ENCODE data around the gene USP31. TPM values are rescaled to one million over a fixed set of nuclear protein-coding genes. Genes with fewer than 3 reads are reported as not detected.

The USP31 gene
- total and polyA plus RNA-seq, 2 donors (not counting 1 experiment from before 2014, with no cell fraction given): 1.6 to 6.7 TPM

DNA sequence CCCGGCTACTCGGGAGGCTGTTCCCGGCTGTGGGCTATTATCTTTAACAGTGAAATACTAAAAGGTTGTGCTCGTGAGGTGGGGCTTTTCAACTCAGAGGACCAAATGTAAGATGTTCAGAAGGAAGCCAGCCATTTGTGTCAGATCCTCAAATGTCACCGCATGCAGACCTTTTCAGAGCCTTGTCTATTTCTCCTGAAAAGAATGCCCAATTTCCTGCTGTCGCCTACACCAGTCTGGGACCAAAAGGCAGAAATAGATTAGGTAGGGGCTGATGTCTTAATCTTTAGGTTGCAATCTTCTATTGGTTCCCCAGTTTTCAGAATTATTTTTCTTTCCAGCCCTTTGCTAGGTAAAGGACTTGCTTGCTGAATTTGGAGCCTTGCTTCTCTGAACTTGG, 8.9 kb upstream of the USP31 start:
- POLR2A ChIA-PET: no interaction called here
- H3K4me1 Mint-ChIP-seq: peaks cover 4% of the 10 kb centered on the region

DNA sequence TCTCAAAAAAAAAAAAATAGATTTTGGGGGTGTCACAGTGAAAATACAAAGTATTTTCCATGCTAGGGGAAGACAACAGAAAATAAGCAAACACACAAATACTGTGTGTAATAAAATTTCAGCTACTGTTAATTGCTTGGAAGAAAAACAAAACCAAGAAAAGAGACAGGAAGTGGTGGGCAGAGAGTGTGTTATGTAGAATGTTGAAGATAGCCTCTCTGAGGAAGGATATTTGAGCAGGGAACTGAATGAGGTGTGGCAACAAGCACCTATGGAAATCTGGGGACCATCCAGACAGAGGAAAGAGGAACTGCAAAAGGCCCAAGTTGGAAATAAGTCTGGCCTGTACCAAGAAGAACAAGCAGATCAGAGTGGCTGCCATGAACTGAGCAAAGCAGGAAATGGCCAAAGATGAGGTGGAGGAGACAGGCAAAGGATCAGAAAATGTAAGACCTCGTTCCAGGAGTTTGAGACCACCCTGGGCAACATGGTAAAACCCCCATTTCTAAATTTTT, 7.8 kb upstream of the USP31 start:
- H3K4me3 Mint-ChIP-seq: no peak overlapping the region

More for the DNA sequence above, 8.9 kb upstream of the USP31 start:
- CTCF ChIA-PET: interaction anchor here (0.5 kb wide), 1 partner anchor 1517 kb away, joined by 4 read pairs; no protein-coding TSS in a partner anchor
- DNase-seq: no peak
- Histone ChIP-seq H4K20me1 (ENCODE audit: control insufficient read depth, insufficient read depth, low read length, poor library complexity, severe bottlenecking) (no peaks in the 10 kb centered on the region), H3K27me3 (replicated peaks in 1 of 4; ENCODE audit: control extremely low read depth in 1 of 4, control insufficient read depth in 3 of 4, insufficient read depth in 4 of 4, low read length in 3 of 4) (peaks cover 0 to 9% (median 5%) of the 10 kb centered on the region in 4 experiments), H3K27ac (ENCODE audit: low read length in 2 of 2) (no peak overlapping the region), H3K4me2 (replicated peaks; ENCODE audit: low read depth, low read length, poor library complexity, severe bottlenecking) (no peak overlapping the region), H3K79me2 (ENCODE audit: control insufficient read depth, insufficient read depth, low read length) (no peaks in the 10 kb centered on the region), H3K9me3 (ENCODE audit: control extremely low read depth in 1 of 3, control insufficient read depth in 2 of 3, insufficient read depth in 1 of 3, low read length in 2 of 3) (no peaks in the 10 kb centered on the region), H3K36me3 (replicated peaks in 1 of 2; ENCODE audit: control extremely low read depth in 1 of 2, control insufficient read depth in 1 of 2, extremely low read depth in 1 of 2, insufficient read depth in 2 of 2, low read length in 1 of 2) (no peaks in the 10 kb centered on the region), H3K4me3 (ENCODE audit: control extremely low read depth in 1 of 5, extremely low read depth in 1 of 5, insufficient read depth in 1 of 5, low read depth in 2 of 5, low read length in 4 of 5) (no peak overlapping the region), H3K9ac (ENCODE audit: low read length) (no peak overlapping the region), H2AFZ (ENCODE audit: insufficient read depth, low read depth, low read length, poor library complexity, severe bottlenecking) (no peak overlapping the region), H3K4me1 (ENCODE audit: control insufficient read depth in 2 of 2, insufficient read depth in 2 of 2, low read length in 2 of 2) (no peaks in the 10 kb centered on the region)
- TF ChIP-seq, protein P1, sequence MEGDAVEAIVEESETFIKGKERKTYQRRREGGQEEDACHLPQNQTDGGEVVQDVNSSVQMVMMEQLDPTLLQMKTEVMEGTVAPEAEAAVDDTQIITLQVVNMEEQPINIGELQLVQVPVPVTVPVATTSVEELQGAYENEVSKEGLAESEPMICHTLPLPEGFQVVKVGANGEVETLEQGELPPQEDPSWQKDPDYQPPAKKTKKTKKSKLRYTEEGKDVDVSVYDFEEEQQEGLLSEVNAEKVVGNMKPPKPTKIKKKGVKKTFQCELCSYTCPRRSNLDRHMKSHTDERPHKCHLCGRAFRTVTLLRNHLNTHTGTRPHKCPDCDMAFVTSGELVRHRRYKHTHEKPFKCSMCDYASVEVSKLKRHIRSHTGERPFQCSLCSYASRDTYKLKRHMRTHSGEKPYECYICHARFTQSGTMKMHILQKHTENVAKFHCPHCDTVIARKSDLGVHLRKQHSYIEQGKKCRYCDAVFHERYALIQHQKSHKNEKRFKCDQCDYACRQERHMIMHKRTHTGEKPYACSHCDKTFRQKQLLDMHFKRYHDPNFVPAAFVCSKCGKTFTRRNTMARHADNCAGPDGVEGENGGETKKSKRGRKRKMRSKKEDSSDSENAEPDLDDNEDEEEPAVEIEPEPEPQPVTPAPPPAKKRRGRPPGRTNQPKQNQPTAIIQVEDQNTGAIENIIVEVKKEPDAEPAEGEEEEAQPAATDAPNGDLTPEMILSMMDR (IDR thresholded peaks at IDR 0.05): no peak
- no peak for TF ChIP-seq EZH2 (IDR thresholded peaks at IDR 0.05; ENCODE audit: borderline replicate concordance, insufficient read depth, low read depth, low read length, poor library complexity, severe bottlenecking)
- Mint-ChIP-seq H3K27ac (no peak overlapping the region), H3K27me3 (peaks cover 49% of the 10 kb centered on the region), H3K9me3 (ENCODE audit: insufficient read depth) (no peaks in the 10 kb centered on the region), H3K4me3 (no peak overlapping the region)
- 96% methylated on average over 5 of the region's 6 CpGs for WGBS (ENCODE audit: insufficient coverage)
- ATAC-seq (ENCODE audit: low read depth): no peak
- intact Hi-C loops (cut with micrococcal nuclease): no loop called here

More for the DNA sequence above, 7.8 kb upstream of the USP31 start:
- CTCF ChIA-PET: no interaction called here
- no peak for ATAC-seq (ENCODE audit: low read depth)
- Histone ChIP-seq H3K27ac (ENCODE audit: low read length in 2 of 2) (no peak overlapping the region), H3K4me2 (replicated peaks; ENCODE audit: low read depth, low read length, poor library complexity, severe bottlenecking) (no peak overlapping the region), H3K79me2 (ENCODE audit: control insufficient read depth, insufficient read depth, low read length) (no peaks in the 10 kb centered on the region), H3K4me3 (ENCODE audit: control extremely low read depth in 1 of 5, extremely low read depth in 1 of 5, insufficient read depth in 1 of 5, low read depth in 2 of 5, low read length in 4 of 5) (no peak overlapping the region), H2AFZ (ENCODE audit: insufficient read depth, low read depth, low read length, poor library complexity, severe bottlenecking) (no peak overlapping the region), H3K9ac (ENCODE audit: low read length) (no peak overlapping the region), H4K20me1 (ENCODE audit: control insufficient read depth, insufficient read depth, low read length, poor library complexity, severe bottlenecking) (no peaks in the 10 kb centered on the region), H3K9me3 (ENCODE audit: control extremely low read depth in 1 of 3, control insufficient read depth in 2 of 3, insufficient read depth in 1 of 3, low read length in 2 of 3) (no peaks in the 10 kb centered on the region), H3K27me3 (replicated peaks in 1 of 4; ENCODE audit: control extremely low read depth in 1 of 4, control insufficient read depth in 3 of 4, insufficient read depth in 4 of 4, low read length in 3 of 4) (peaks cover 0 to 9% (median 8%) of the 10 kb centered on the region in 4 experiments), H3K36me3 (replicated peaks in 1 of 2; ENCODE audit: control extremely low read depth in 1 of 2, control insufficient read depth in 1 of 2, extremely low read depth in 1 of 2, insufficient read depth in 2 of 2, low read length in 1 of 2) (no peaks in the 10 kb centered on the region), H3K4me1 (ENCODE audit: control insufficient read depth in 2 of 2, insufficient read depth in 2 of 2, low read length in 2 of 2) (no peaks in the 10 kb centered on the region)
- no peak for DNase-seq
- TF ChIP-seq, protein P1 (IDR thresholded peaks at IDR 0.05): no peak
- TF ChIP-seq EZH2 (IDR thresholded peaks at IDR 0.05; ENCODE audit: borderline replicate concordance, insufficient read depth, low read depth, low read length, poor library complexity, severe bottlenecking): no peak
- WGBS (ENCODE audit: insufficient coverage): 75% methylated on average over 1 of the region's 1 CpG
- H3K4me1 Mint-ChIP-seq: peaks cover 4% of the 10 kb centered on the region
- intact Hi-C loops (cut with micrococcal nuclease): no loop called here
- H3K27ac Mint-ChIP-seq: no peak overlapping the region
- H3K9me3 Mint-ChIP-seq (ENCODE audit: insufficient read depth): no peaks in the 10 kb centered on the region
- H3K27me3 Mint-ChIP-seq: peaks cover 46% of the 10 kb centered on the region
- POLR2A ChIA-PET: interaction anchor here (0.6 kb wide), 1 partner anchor 952 kb away, joined by 4 read pairs; no protein-coding TSS in a partner anchor

All from B cell (primary cell).